Mucosa of stomach (tissue), 1 donor: ENCODE data around the gene HOXA2.
A peak's percentile ranks its signal among the peaks of the same experiment; 100 is the strongest.

Experiments
- H3K27me3 ChIP-seq: one replicate; pipeline ENCODE4 v1.7.0; 2013; ENCODE audit warnings: mild to moderate bottlenecking, low read length; ENCODE audit not compliant: control insufficient read depth, insufficient read depth
- H3K36me3 ChIP-seq: one replicate; pipeline ENCODE4 v1.7.0; 2013; ENCODE audit warnings: low read length; ENCODE audit not compliant: control insufficient read depth, insufficient read depth
- H3K4me1 ChIP-seq: one replicate; pipeline ENCODE4 v1.7.0; 2013; ENCODE audit warnings: mild to moderate bottlenecking, low read length; ENCODE audit not compliant: control insufficient read depth, insufficient read depth
- H3K4me3 ChIP-seq: one replicate; pipeline ENCODE4 v1.7.0; 2013; ENCODE audit warnings: low read length
- H3K9ac ChIP-seq: one replicate; pipeline ENCODE4 v1.7.0; 2013; ENCODE audit warnings: mild to moderate bottlenecking, low read length, moderate library complexity
- H3K9me3 ChIP-seq: one replicate; pipeline ENCODE4 v1.7.0; 2013; ENCODE audit warnings: mild to moderate bottlenecking, low read length, moderate library complexity; ENCODE audit not compliant: control insufficient read depth
- donor health status: Pancreatic carcinoma.

The HOXA2 gene

GRCh38 chr7:27117887-27118491, 15.5 kb upstream of the HOXA2 start:
- Histone ChIP-seq H3K4me3 (no peak overlapping the region), H3K36me3 (no peaks in the 10 kb centered on the region), H3K4me1 (peaks cover 45% of the 10 kb centered on the region), H3K9me3 (no peaks in the 10 kb centered on the region), H3K27me3 (no peaks in the 10 kb centered on the region), H3K9ac (peak overlapping the region; percentile 50)

- H3K9ac ChIP-seq: peak overlapping the region; percentile 95
- H3K9me3 ChIP-seq: no peaks in the 10 kb centered on the region
- H3K27me3 ChIP-seq: no peaks in the 10 kb centered on the region
- H3K36me3 ChIP-seq: no peaks in the 10 kb centered on the region
- H3K4me3 ChIP-seq: peak overlapping the region; percentile 57
- peaks cover 47% of the 10 kb centered on the region for H3K4me1 ChIP-seq
Observed at GRCh38 chr7:27116962-27117886, 14.7 kb upstream of the HOXA2 start.

- Histone ChIP-seq H3K27me3 (no peaks in the 10 kb centered on the region), H3K4me3 (peak overlapping the region; percentile 57), H3K36me3 (no peaks in the 10 kb centered on the region), H3K4me1 (peaks cover 50% of the 10 kb centered on the region), H3K9ac (peak overlapping the region; percentile 95), H3K9me3 (no peaks in the 10 kb centered on the region)
Observed at GRCh38 chr7:27116031-27116961, 13.8 kb upstream of the HOXA2 start.

GRCh38 chr7:27115221-27116026, 12.9 kb upstream of the HOXA2 start:
- H3K36me3 ChIP-seq: no peaks in the 10 kb centered on the region
- peak overlapping the region; percentile 95 for H3K9ac ChIP-seq
- no peaks in the 10 kb centered on the region for H3K27me3 ChIP-seq
- peak overlapping the region; percentile 57 for H3K4me3 ChIP-seq
- no peaks in the 10 kb centered on the region for H3K9me3 ChIP-seq
- H3K4me1 ChIP-seq: peaks cover 50% of the 10 kb centered on the region

GRCh38 chr7:27114881-27115220, 12.4 kb upstream of the HOXA2 start:
- no peaks in the 10 kb centered on the region for H3K9me3 ChIP-seq
- H3K27me3 ChIP-seq: no peaks in the 10 kb centered on the region
- H3K4me3 ChIP-seq: peak overlapping the region; percentile 57
- H3K36me3 ChIP-seq: no peaks in the 10 kb centered on the region
- peaks cover 50% of the 10 kb centered on the region for H3K4me1 ChIP-seq
- peak overlapping the region; percentile 95 for H3K9ac ChIP-seq

- Histone ChIP-seq H3K9ac (peak overlapping the region; percentile 80), H3K4me3 (peak overlapping the region; percentile 65)
Observed at GRCh38 chr7:27113991-27114769, 11.7 kb upstream of the HOXA2 start.

GRCh38 chr7:27112955-27113949, 10.8 kb upstream of the HOXA2 start:
- peak overlapping the region; percentile 83 for H3K9ac ChIP-seq
- H3K4me3 ChIP-seq: peak overlapping the region; percentile 51
- H3K27me3 ChIP-seq: no peaks in the 10 kb centered on the region
- no peaks in the 10 kb centered on the region for H3K36me3 ChIP-seq
- H3K9me3 ChIP-seq: no peaks in the 10 kb centered on the region
- H3K4me1 ChIP-seq: peaks cover 60% of the 10 kb centered on the region

More at GRCh38 chr7:27113991-27114769, 11.7 kb upstream of the HOXA2 start:
- H3K4me1 ChIP-seq: peaks cover 51% of the 10 kb centered on the region
- H3K27me3 ChIP-seq: no peaks in the 10 kb centered on the region
- no peaks in the 10 kb centered on the region for H3K36me3 ChIP-seq
- no peaks in the 10 kb centered on the region for H3K9me3 ChIP-seq

GRCh38 chr7:27112361-27112760, 9.9 kb upstream of the HOXA2 start:
- H3K4me1 ChIP-seq: peaks cover 60% of the 10 kb centered on the region
- H3K9ac ChIP-seq: peak overlapping the region; percentile 19
- no peaks in the 10 kb centered on the region for H3K36me3 ChIP-seq
- no peaks in the 10 kb centered on the region for H3K27me3 ChIP-seq
- H3K4me3 ChIP-seq: peak overlapping the region; percentile 15
- no peaks in the 10 kb centered on the region for H3K9me3 ChIP-seq

- peaks cover 55% of the 10 kb centered on the region for H3K4me1 ChIP-seq
- no peaks in the 10 kb centered on the region for H3K27me3 ChIP-seq
- peak overlapping the region; percentile 71 for H3K9ac ChIP-seq
Observed at GRCh38 chr7:27111751-27112277, 9.3 kb upstream of the HOXA2 start.

More at GRCh38 chr7:27111751-27112277, 9.3 kb upstream of the HOXA2 start:
- H3K4me3 ChIP-seq: no peak overlapping the region
- no peaks in the 10 kb centered on the region for H3K36me3 ChIP-seq
- no peaks in the 10 kb centered on the region for H3K9me3 ChIP-seq
